NCI-H345 treated with DMSO at 0.1 percent for 48 hours (cell line): Measurements from ENCODE around the gene NBPF14.
"Not testable (repeated sequence)": the region's sequence is repeated elsewhere in the genome, so short reads cannot be mapped to it uniquely, and the experiment has no call there.

Experiments
- DNase-seq: peaks from one replicate; lab custom pipeline; 2025; ENCODE audit not compliant: unreplicated experiment; lab: John Stamatoyannopoulos, UW

The NBPF14 gene

GRCh38 chr1:148595911-148596310, at the start of gene NBPF14:
Gene NBPF14, minus strand, starts transcription at chr1:148596011. Its CDS starts 294 bp downstream, at chr1:148595717.
- not testable (repeated sequence) for DNase-seq

GRCh38 chr1:148625451-148625850, 29.6 kb upstream of the NBPF14 start:
- not testable (repeated sequence) for DNase-seq

- not testable (repeated sequence) for DNase-seq
Observed at GRCh38 chr1:148618216-148618615, 22.4 kb upstream of the NBPF14 start.

GRCh38 chr1:148605266-148605665, 9.5 kb upstream of the NBPF14 start:
- DNase-seq = not testable (repeated sequence)

- not testable (repeated sequence) for DNase-seq
Observed at GRCh38 chr1:148595360-148595759, 451 bp downstream of the NBPF14 start.

GRCh38 chr1:148591098-148591497, 4.7 kb downstream of the NBPF14 start:
- DNase-seq = not testable (repeated sequence)

- DNase-seq = not testable (repeated sequence)
Observed at GRCh38 chr1:148532158-148532557, 63.7 kb downstream of the NBPF14 start.

- peak; percentile 65 for DNase-seq
Observed at GRCh38 chr1:148529101-148529567, 66.7 kb downstream of the NBPF14 start.

GRCh38 chr1:148528591-148528990, 67.2 kb downstream of the NBPF14 start:
- not testable (repeated sequence) for DNase-seq

- not testable (repeated sequence) for DNase-seq
Observed at GRCh38 chr1:148526587-148526986, 69.2 kb downstream of the NBPF14 start.

- DNase-seq = not testable (repeated sequence)
Observed at GRCh38 chr1:148523205-148524144, 72.3 kb downstream of the NBPF14 start.

- DNase-seq = peak; percentile 99
Observed at GRCh38 chr1:148522561-148523204, 73.1 kb downstream of the NBPF14 start.

GRCh38 chr1:148522072-148522471, 73.7 kb downstream of the NBPF14 start:
- peak; percentile 90 for DNase-seq

- not testable (repeated sequence) for DNase-seq
Observed at GRCh38 chr1:148514310-148514709, 81.5 kb downstream of the NBPF14 start.

GRCh38 chr1:148512571-148513184, 83.1 kb downstream of the NBPF14 start:
- not testable (repeated sequence) for DNase-seq

- not testable (repeated sequence) for DNase-seq
Observed at GRCh38 chr1:148493933-148494332, 101.9 kb downstream of the NBPF14 start.

GRCh38 chr1:148483029-148483428, 112.8 kb downstream of the NBPF14 start, which contains the start of gene PPIAL4G:
Gene PPIAL4G, minus strand, starts transcription at chr1:148483302. Its CDS starts 50 bp downstream, at chr1:148483252.
- DNase-seq = not testable (repeated sequence)
